SIG-M5 (cell line): ENCODE measurements around the gene TWF2.
A peak's percentile ranks its signal among the peaks of the same experiment; 100 is the strongest.

Experiments used
- DNase-seq: peaks from one replicate; lab custom pipeline; 2025; lab: John Stamatoyannopoulos, UW

The TWF2 gene

GRCh38 chr3:52257911-52258310 is 19.0 kb upstream of the TWF2 start:
- DNase-seq = no peak

GRCh38 chr3:52256622-52257021 is 17.7 kb upstream of the TWF2 start:
- DNase-seq = no peak

- DNase-seq = no peak
These were observed 17.2 kb upstream of the TWF2 start for GRCh38 chr3:52256159-52256558.

GRCh38 chr3:52254608-52255007 is 15.7 kb upstream of the TWF2 start:
- DNase-seq = no peak

GRCh38 chr3:52253314-52254304 is 14.7 kb upstream of the TWF2 start:
- peak; percentile 84 for DNase-seq

- DNase-seq = no peak
These were observed 11.2 kb upstream of the TWF2 start for GRCh38 chr3:52250122-52250521.

- DNase-seq = no peak
These were observed 10.7 kb upstream of the TWF2 start for GRCh38 chr3:52249683-52250082.

GRCh38 chr3:52248816-52249547 is 10.0 kb upstream of the TWF2 start:
- no peak for DNase-seq

GRCh38 chr3:52248165-52248541 is 9.2 kb upstream of the TWF2 start:
- no peak for DNase-seq

GRCh38 chr3:52247409-52248164 is 8.6 kb upstream of the TWF2 start:
- no peak for DNase-seq

- DNase-seq = no peak
These were observed 7.9 kb upstream of the TWF2 start for GRCh38 chr3:52246728-52247408.

GRCh38 chr3:52246264-52246620 is 7.3 kb upstream of the TWF2 start:
- no peak for DNase-seq

- no peak for DNase-seq
These were observed 6.6 kb upstream of the TWF2 start, which contains the start of gene PPM1M for GRCh38 chr3:52245322-52246263. Gene PPM1M, plus strand, starts transcription at chr3:52245759. Its CDS starts 66 bp downstream, at chr3:52245825.

- DNase-seq = peak; percentile 77
These were observed 5.1 kb upstream of the TWF2 start for GRCh38 chr3:52243791-52244628.

GRCh38 chr3:52242039-52242438 is 3.1 kb upstream of the TWF2 start:
- no peak for DNase-seq

- DNase-seq = no peak
These were observed 2.0 kb upstream of the TWF2 start for GRCh38 chr3:52240886-52241370.

- peak; percentile 47 for DNase-seq
These were observed 1.3 kb upstream of the TWF2 start for GRCh38 chr3:52240059-52240885.

GRCh38 chr3:52238193-52238760 is 681 bp downstream of the TWF2 start:
- no peak for DNase-seq
